Neural cell (in vitro differentiated cells): ENCODE data around the gene ANKRD60. TPM values are rescaled to one million over a fixed set of nuclear protein-coding genes. Genes with fewer than 3 reads are reported as not detected.

ENCODE experiments used
- H2AFZ ChIP-seq: fragments of 200-600, 300-800 bp; sonication (generic), shearing (Covaris generic); 2 replicates; pipeline ENCODE4 v1.6.0; 2014; ENCODE audit warnings: low read depth, mild to moderate bottlenecking, antibody characterized with exemption, low read length, moderate library complexity
- H3F3A ChIP-seq: fragments of 200-600 bp; shearing (Covaris generic); 2 replicates; pipeline ENCODE4 v1.6.1; 2016; ENCODE audit warnings: mild to moderate bottlenecking, moderate library complexity, mixed read lengths, antibody characterized with exemption, low read length; ENCODE audit not compliant: insufficient read depth, poor library complexity, severe bottlenecking
- H3K27ac ChIP-seq: fragments of 200-600, 300-800 bp; sonication (generic), shearing (Covaris generic); 2 replicates; pipeline ENCODE4 v1.5.1; 2014; ENCODE audit warnings: mild to moderate bottlenecking, low read length, moderate library complexity
- H3K27me3 ChIP-seq: fragments of 300-800, 200-600 bp; sonication (generic), shearing (Covaris generic); 2 replicates; pipeline ENCODE4 v1.6.0; 2014; ENCODE audit warnings: mild to moderate bottlenecking, low read depth, low read length, moderate library complexity; ENCODE audit not compliant: insufficient read depth
- H3K36me3 ChIP-seq: fragments of 300-800, 200-600 bp; sonication (generic), shearing (Covaris generic); 2 replicates; pipeline ENCODE4 v1.5.1; 2014; ENCODE audit warnings: mild to moderate bottlenecking, antibody characterized with exemption, low read length, moderate library complexity; ENCODE audit not compliant: insufficient read depth
- H3K4me2 ChIP-seq: fragments of 300-800, 200-600 bp; sonication (generic), shearing (Covaris generic); 2 replicates; pipeline ENCODE4 v1.6.0; 2014; ENCODE audit warnings: mild to moderate bottlenecking, low read length
- H3K4me3 ChIP-seq: fragments of 300-800, 200-600 bp; sonication (generic), shearing (Covaris generic); 2 replicates; pipeline ENCODE4 v1.5.1; 2014; ENCODE audit warnings: mild to moderate bottlenecking, low read length, moderate library complexity
- H3K79me2 ChIP-seq: fragments of 200-600 bp; shearing (Covaris generic); replicated peaks from 2 replicates; pipeline ENCODE4 v1.6.0; 2014; ENCODE audit warnings: mild to moderate bottlenecking, low read length, moderate library complexity; ENCODE audit not compliant: insufficient read depth
- H3K9ac ChIP-seq: fragments of 300-800, 200-600 bp; sonication (generic), shearing (Covaris generic); 2 replicates; pipeline ENCODE4 v1.6.1; 2016; ENCODE audit warnings: mild to moderate bottlenecking, low read length, mixed read lengths
- H3K9me2 ChIP-seq: fragments of 200-600 bp; shearing (Covaris generic); 2 replicates; pipeline ENCODE4 v1.6.1; 2016; ENCODE audit warnings: mild to moderate bottlenecking, low read length, mixed read lengths; ENCODE audit not compliant: insufficient read depth
- H3K9me3 ChIP-seq: fragments of 200-600, 300-800 bp; sonication (generic), shearing (Covaris generic); 2 replicates; pipeline ENCODE4 v1.6.1; 2016; ENCODE audit warnings: mild to moderate bottlenecking, mixed run types, low read length, moderate library complexity, mixed read lengths
- H4K20me1 ChIP-seq: fragments of 200-600 bp; shearing (Covaris generic); 2 replicates; pipeline ENCODE4 v1.6.1; 2016; ENCODE audit warnings: mild to moderate bottlenecking, mixed run types; ENCODE audit not compliant: insufficient read depth
- CTCF ChIP-seq: fragments of 450-650 bp; IDR thresholded peaks from 2 replicates; pipeline ENCODE4 v1.5.1; 2014; ENCODE audit warnings: antibody characterized with exemption, mild to moderate bottlenecking, moderate library complexity; ENCODE audit not compliant: poor library complexity, severe bottlenecking
- EP300 ChIP-seq: fragments of 450-650 bp; conservative IDR thresholded peaks from 2 replicates; pipeline ENCODE4 v1.6.1; 2014; ENCODE audit warnings: antibody characterized with exemption, mild to moderate bottlenecking, moderate library complexity; ENCODE audit not compliant: poor library complexity, severe bottlenecking
- EZH2 ChIP-seq: fragments of 200-600, 300-800 bp; shearing (Covaris generic), sonication (generic); IDR thresholded peaks from 2 replicates; pipeline ENCODE4 v1.6.1; 2014; ENCODE audit warnings: antibody characterized with exemption, low read length, borderline replicate concordance, mild to moderate bottlenecking; ENCODE audit not compliant: insufficient read depth, poor library complexity, severe bottlenecking
- MXI1 ChIP-seq: fragments of 450-650 bp; conservative IDR thresholded peaks from 2 replicates; pipeline ENCODE4 v1.6.1; 2014; ENCODE audit warnings: antibody characterized with exemption, mild to moderate bottlenecking; ENCODE audit not compliant: poor library complexity, severe bottlenecking
- POLR2AphosphoS5 ChIP-seq: IDR thresholded peaks from 2 replicates; pipeline ENCODE4 v1.6.1; 2012
- RAD21 ChIP-seq: fragments of 450-650 bp; conservative IDR thresholded peaks from 2 replicates; pipeline ENCODE4 v1.6.1; 2014; ENCODE audit warnings: antibody characterized with exemption, mild to moderate bottlenecking, moderate library complexity
- REST ChIP-seq: IDR thresholded peaks from 2 replicates; pipeline ENCODE4 v1.6.1; 2012; ENCODE audit warnings: borderline replicate concordance
- SMC3 ChIP-seq: fragments of 450-650 bp; conservative IDR thresholded peaks from 2 replicates; pipeline ENCODE4 v1.6.1; 2014; ENCODE audit warnings: antibody characterized with exemption, mild to moderate bottlenecking, moderate library complexity; ENCODE audit not compliant: poor library complexity
- TAF1 ChIP-seq: IDR thresholded peaks from 2 replicates; pipeline ENCODE4 v1.6.1; 2012; ENCODE audit warnings: low read depth
- polyA plus RNA-seq: library from polyadenylated mRNA; depleted of rRNA; stranded (reverse); fragments of >200 nt; gene quantifications from 2 replicates; pipeline ENCODE4 v1.2.3, GENCODE V29; 2014

The ANKRD60 gene
- polyA plus RNA-seq, 1 donor from 2014 or later = not detected

GRCh38 chr20:58235010-58235409 lies 6.6 kb upstream of the ANKRD60 start:
- no peaks in the 10 kb centered on the region for H3K36me3 ChIP-seq
- peaks cover 19% of the 10 kb centered on the region for H3K27me3 ChIP-seq
- no peak overlapping the region for H2AFZ ChIP-seq
- H3K4me3 ChIP-seq = no peak overlapping the region
- no peaks in the 10 kb centered on the region for H3F3A ChIP-seq
- no peak overlapping the region for H3K4me2 ChIP-seq
- TF ChIP-seq TAF1 (no peak), EP300 (no peak), EZH2 (no peak), CTCF (no peak), MXI1 (no peak), POLR2AphosphoS5 (no peak), SMC3 (no peak), REST (no peak), RAD21 (no peak)
- no peaks in the 10 kb centered on the region for H3K9me2 ChIP-seq
- no peaks in the 10 kb centered on the region for H4K20me1 ChIP-seq
- no peak overlapping the region for H3K9ac ChIP-seq
- H3K79me2 ChIP-seq = no peaks in the 10 kb centered on the region
- no peak overlapping the region for H3K27ac ChIP-seq
- no peaks in the 10 kb centered on the region for H3K9me3 ChIP-seq

- Histone ChIP-seq H3K27me3 (peaks cover 29% of the 10 kb centered on the region), H3K4me3 (no peak overlapping the region), H3K9ac (no peak overlapping the region), H3F3A (no peaks in the 10 kb centered on the region), H3K9me3 (no peaks in the 10 kb centered on the region), H3K36me3 (no peaks in the 10 kb centered on the region), H3K27ac (no peak overlapping the region), H3K79me2 (no peaks in the 10 kb centered on the region), H3K4me2 (no peak overlapping the region), H3K9me2 (no peaks in the 10 kb centered on the region), H4K20me1 (no peaks in the 10 kb centered on the region), H2AFZ (no peak overlapping the region)
- TF ChIP-seq EP300 (no peak), RAD21 (no peak), REST (no peak), SMC3 (no peak), CTCF (peak; percentile 24)
Measured at GRCh38 chr20:58233881-58234528, 5.6 kb upstream of the ANKRD60 start.
